HUES48 (cell line): ENCODE data around the gene DAAM2.

Experiments used
- H3K27ac ChIP-seq: one replicate; pipeline ENCODE4 v1.7.0; 2013; ENCODE audit warnings: low read depth, low read length, inconsistent platforms
- H3K27me3 ChIP-seq: 2 replicates; pipeline ENCODE4 v1.6.1; 2013; ENCODE audit warnings: mild to moderate bottlenecking, low read length; ENCODE audit not compliant: control insufficient read depth, insufficient read depth
- H3K36me3 ChIP-seq: 2 replicates; pipeline ENCODE4 v1.6.1; 2013; ENCODE audit warnings: low read length; ENCODE audit not compliant: control insufficient read depth, insufficient read depth
- H3K4me1 ChIP-seq: 2 replicates; pipeline ENCODE4 v1.6.1; 2013; ENCODE audit warnings: mild to moderate bottlenecking, low read length; ENCODE audit not compliant: control insufficient read depth, insufficient read depth
- H3K4me3 ChIP-seq: 2 replicates; pipeline ENCODE4 v1.5.1; 2013; ENCODE audit warnings: mild to moderate bottlenecking, low read depth, low read length
- H3K9ac ChIP-seq: 2 replicates; pipeline ENCODE4 v1.6.1; 2013; ENCODE audit warnings: mild to moderate bottlenecking, low read depth, low read length, moderate library complexity
- H3K9me3 ChIP-seq: 2 replicates; pipeline ENCODE4 v1.6.1; 2013; ENCODE audit warnings: low read length; ENCODE audit not compliant: control insufficient read depth, insufficient read depth

Gene DAAM2

GRCh38 chr6:39941820-39942219 lies 149.6 kb downstream of the DAAM2 start:
- Histone ChIP-seq H3K4me1 (peaks cover 15% of the 10 kb centered on the region), H3K27me3 (no peaks in the 10 kb centered on the region), H3K27ac (no peak overlapping the region), H3K9me3 (no peaks in the 10 kb centered on the region), H3K36me3 (no peaks in the 10 kb centered on the region), H3K4me3 (no peak overlapping the region), H3K9ac (no peak overlapping the region)

- Histone ChIP-seq H3K4me3 (no peak overlapping the region), H3K4me1 (peaks cover 24% of the 10 kb centered on the region), H3K9ac (no peak overlapping the region), H3K9me3 (no peaks in the 10 kb centered on the region), H3K27ac (no peak overlapping the region), H3K36me3 (no peaks in the 10 kb centered on the region), H3K27me3 (no peaks in the 10 kb centered on the region)
Observed at GRCh38 chr6:39942903-39943580, 150.9 kb downstream of the DAAM2 start.

DNA sequence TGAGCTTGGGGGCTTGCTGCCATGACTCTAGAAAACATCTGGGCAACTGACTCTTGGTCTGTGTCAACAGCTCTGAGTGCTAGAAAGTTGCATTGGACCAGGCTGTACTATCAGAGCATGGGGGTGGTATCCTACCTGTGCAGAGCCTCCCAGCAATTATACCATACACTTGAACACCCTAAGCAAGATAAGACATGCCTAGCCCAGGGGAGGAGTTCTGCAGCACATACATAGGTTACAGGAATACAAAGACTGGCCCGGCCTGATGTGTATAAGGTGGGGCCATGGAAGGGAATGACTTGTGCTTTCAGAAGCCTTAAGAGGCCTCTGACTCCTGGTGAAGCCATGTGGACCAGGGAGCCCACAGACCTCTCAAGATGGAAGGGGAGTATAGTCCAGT lies 153.4 kb downstream of the DAAM2 start:
- Histone ChIP-seq H3K9ac (no peak overlapping the region), H3K27ac (no peak overlapping the region), H3K4me3 (no peak overlapping the region), H3K4me1 (peaks cover 21% of the 10 kb centered on the region), H3K36me3 (no peaks in the 10 kb centered on the region), H3K9me3 (no peaks in the 10 kb centered on the region), H3K27me3 (no peaks in the 10 kb centered on the region)

DNA sequence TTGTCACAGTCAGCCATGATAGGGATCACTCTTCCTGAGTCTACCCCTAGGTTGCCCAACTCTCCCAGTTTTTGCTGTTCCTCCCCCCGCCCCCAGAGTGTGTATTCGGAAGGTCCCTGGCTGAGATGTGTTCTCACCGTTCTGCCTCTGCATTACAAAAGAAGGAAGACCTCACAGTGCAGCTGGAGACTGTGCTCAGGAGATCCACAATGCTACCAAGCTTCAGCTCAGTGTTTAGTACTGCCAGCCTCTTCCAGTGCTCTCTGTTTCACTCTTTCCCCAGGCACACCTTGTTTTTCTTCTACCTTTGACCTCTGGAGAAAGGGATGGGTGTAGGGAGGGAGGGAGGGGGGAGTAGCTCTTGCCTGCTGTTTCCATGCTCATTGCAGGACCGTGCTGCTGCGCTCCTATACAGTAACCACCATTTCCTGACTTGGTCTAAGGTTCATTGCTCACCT lies 155.5 kb downstream of the DAAM2 start:
- H3K9me3 ChIP-seq = no peaks in the 10 kb centered on the region

GRCh38 chr6:39948199-39948791 lies 156.1 kb downstream of the DAAM2 start:
- Histone ChIP-seq H3K4me1 (peaks cover 21% of the 10 kb centered on the region), H3K9me3 (no peaks in the 10 kb centered on the region), H3K36me3 (no peaks in the 10 kb centered on the region), H3K27me3 (no peaks in the 10 kb centered on the region), H3K27ac (no peak overlapping the region), H3K4me3 (no peak overlapping the region), H3K9ac (no peak overlapping the region)

More for the DNA sequence above, 155.5 kb downstream of the DAAM2 start:
- Histone ChIP-seq H3K9ac (no peak overlapping the region), H3K4me3 (no peak overlapping the region), H3K27me3 (no peaks in the 10 kb centered on the region), H3K36me3 (no peaks in the 10 kb centered on the region), H3K4me1 (peaks cover 21% of the 10 kb centered on the region), H3K27ac (no peak overlapping the region)

DNA sequence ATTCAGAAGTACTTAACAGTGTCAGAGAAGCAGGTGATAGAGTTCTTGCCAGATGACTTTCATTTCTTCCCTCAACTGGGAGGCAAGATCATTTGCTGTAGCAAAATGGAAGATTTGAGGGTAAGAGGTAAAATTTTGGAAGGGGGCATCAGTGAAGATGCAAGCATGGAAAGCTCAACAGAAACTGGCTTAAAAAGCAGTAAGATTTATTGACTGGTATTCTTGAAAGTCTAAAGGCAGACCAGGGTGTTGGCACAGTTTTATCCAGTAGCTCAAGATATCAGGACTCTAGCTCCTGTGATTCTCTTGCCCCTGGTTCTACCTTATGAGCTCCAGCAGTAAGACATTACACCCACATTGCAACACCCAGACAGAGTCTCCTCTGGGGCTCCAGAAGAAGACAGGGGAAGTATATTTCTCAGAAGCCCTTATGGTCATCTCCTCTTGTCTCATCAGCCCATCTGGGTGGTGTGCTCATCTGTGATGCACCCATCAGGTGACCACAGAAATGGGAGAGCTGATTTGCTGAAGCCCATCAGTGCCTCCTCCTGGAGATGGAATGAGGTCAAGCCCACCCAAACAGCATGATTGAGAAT lies 158.0 kb downstream of the DAAM2 start:
- H3K4me3 ChIP-seq = no peak overlapping the region
- H3K9me3 ChIP-seq = no peaks in the 10 kb centered on the region
- no peak overlapping the region for H3K9ac ChIP-seq
- H3K27me3 ChIP-seq = no peaks in the 10 kb centered on the region
- no peak overlapping the region for H3K27ac ChIP-seq
- H3K4me1 ChIP-seq = peaks cover 21% of the 10 kb centered on the region
- H3K36me3 ChIP-seq = no peaks in the 10 kb centered on the region

DNA sequence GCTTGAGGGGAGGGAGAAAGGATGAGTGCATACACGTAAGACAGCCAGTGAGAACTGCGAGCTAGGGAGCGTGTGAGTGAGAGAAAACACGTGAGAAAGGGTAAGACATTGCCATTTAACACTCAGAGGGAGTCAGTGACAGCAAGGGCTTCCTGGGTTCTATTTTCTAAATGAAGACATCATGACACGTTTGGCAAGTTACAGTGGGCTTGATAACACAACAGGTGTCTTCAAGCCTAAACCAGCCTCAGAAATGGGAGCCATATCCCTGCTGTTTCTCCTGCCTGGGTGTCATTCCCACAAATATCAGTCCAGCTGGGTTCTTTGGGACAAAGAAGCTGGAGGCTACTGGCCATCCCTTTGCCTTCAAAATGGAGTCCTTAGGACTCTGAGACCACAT lies 159.0 kb downstream of the DAAM2 start:
- H3K9ac ChIP-seq = no peak overlapping the region
- H3K27ac ChIP-seq = no peak overlapping the region
- no peaks in the 10 kb centered on the region for H3K36me3 ChIP-seq
- no peaks in the 10 kb centered on the region for H3K27me3 ChIP-seq
- no peak overlapping the region for H3K4me3 ChIP-seq
- H3K9me3 ChIP-seq = no peaks in the 10 kb centered on the region
- peaks cover 21% of the 10 kb centered on the region for H3K4me1 ChIP-seq

DNA sequence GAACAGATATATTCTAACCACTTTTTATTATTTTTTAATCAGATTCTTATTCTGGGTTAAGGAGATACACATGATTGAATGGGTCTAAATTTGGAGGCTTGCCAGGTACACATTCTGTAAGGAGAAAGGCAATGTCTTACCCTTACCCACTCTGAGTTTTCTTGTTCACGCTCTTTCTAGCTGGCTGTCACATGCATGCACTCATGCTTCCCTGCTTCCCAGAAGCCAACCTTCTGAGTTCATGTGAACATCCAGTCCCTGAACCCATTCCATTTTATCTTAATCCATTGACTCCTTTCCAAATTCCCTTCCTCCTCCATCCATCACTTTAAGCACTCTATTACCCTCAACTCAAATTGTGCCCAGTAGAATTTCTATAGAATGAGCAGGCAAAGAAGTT lies 159.5 kb downstream of the DAAM2 start:
- Histone ChIP-seq H3K36me3 (no peaks in the 10 kb centered on the region), H3K27me3 (no peaks in the 10 kb centered on the region), H3K4me1 (peaks cover 21% of the 10 kb centered on the region), H3K27ac (no peak overlapping the region), H3K9ac (no peak overlapping the region), H3K4me3 (no peak overlapping the region), H3K9me3 (no peaks in the 10 kb centered on the region)

- H3K36me3 ChIP-seq = no peaks in the 10 kb centered on the region
- no peaks in the 10 kb centered on the region for H3K27me3 ChIP-seq
- no peak overlapping the region for H3K9ac ChIP-seq
Observed at GRCh38 chr6:39952167-39952566, 160.0 kb downstream of the DAAM2 start.

GRCh38 chr6:39953076-39953618 lies 161.0 kb downstream of the DAAM2 start:
- Histone ChIP-seq H3K9ac (no peak overlapping the region), H3K27me3 (no peaks in the 10 kb centered on the region), H3K4me3 (no peak overlapping the region), H3K36me3 (no peaks in the 10 kb centered on the region), H3K9me3 (no peaks in the 10 kb centered on the region), H3K27ac (no peak overlapping the region), H3K4me1 (peaks cover 8% of the 10 kb centered on the region)

More at GRCh38 chr6:39952167-39952566, 160.0 kb downstream of the DAAM2 start:
- H3K9me3 ChIP-seq = no peaks in the 10 kb centered on the region
- H3K27ac ChIP-seq = no peak overlapping the region
- H3K4me3 ChIP-seq = no peak overlapping the region
- H3K4me1 ChIP-seq = peaks cover 16% of the 10 kb centered on the region
